ENCODE data around the gene TTC38. TPM values are rescaled to one million over a fixed set of nuclear protein-coding genes. Genes with fewer than 3 reads are reported as not detected.
"Not testable (repeated sequence)": the region's sequence is repeated elsewhere in the genome, so short reads cannot be mapped to it uniquely, and the experiment has no call there.

Gene TTC38
- total RNA-seq, 5 donors from 2014 or later (not counting 1 experiment from before 2014, with no cell fraction given) = 6.8 to 21.6 (median 9.5) TPM

- no peaks in the 10 kb centered on the region for H3K36me3 Mint-ChIP-seq
- ChIA-PET CTCF (no interaction called here), POLR2A (no interaction called here)
- WGBS (ENCODE audit: insufficient coverage) = 17% methylated on average over 109 of the region's 109 CpGs
- H3K27me3 Mint-ChIP-seq = peaks cover 56 to 60% of the 10 kb centered on the region in 2 donors
- DNase-seq (peak in 22 of 35 experiments; percentile 9 to 58 (median 28)), ATAC-seq (replicated peaks in 1 of 4) (peak in 3 of 4 experiments; percentile 30 to 35 (median 32))
- Histone ChIP-seq H3K4me3 (ENCODE audit: control insufficient read depth in 1 of 2, extremely low read depth in 1 of 2, low read length in 1 of 2) (no peak overlapping the region), H3K4me1 (ENCODE audit: control insufficient read depth in 1 of 2, extremely low read depth in 1 of 2, insufficient read depth in 2 of 2, low read length in 2 of 2) (peaks cover 0 to 14% of the 10 kb centered on the region in 2 experiments), H3K9me3 (peaks cover 4% of the 10 kb centered on the region), H3K27ac (ENCODE audit: low read length) (no peak overlapping the region), H3K27me3 (replicated peaks in 1 of 2; ENCODE audit: control insufficient read depth in 2 of 2, extremely low read depth in 1 of 2, insufficient read depth in 2 of 2, low read length in 1 of 2) (peaks cover 2 to 42% of the 10 kb centered on the region in 2 experiments), H3K36me3 (ENCODE audit: control insufficient read depth in 2 of 2, extremely low read depth in 1 of 2, insufficient read depth in 1 of 2, low read length in 1 of 2) (no peaks in the 10 kb centered on the region)
- peaks cover 5 to 15% (median 9%) of the 10 kb centered on the region in 3 donors for H3K4me1 Mint-ChIP-seq
- peak overlapping the region; percentile 6 to 38 (median 17) for H3K4me3 Mint-ChIP-seq
- H3K27ac Mint-ChIP-seq = no peak overlapping the region
- no peaks in the 10 kb centered on the region for H3K9me3 Mint-ChIP-seq
These were observed 5.2 kb upstream of the TTC38 start for GRCh38 chr22:46262449-46263215.

- POLR2A ChIA-PET = no interaction called here
- H3K4me3 Mint-ChIP-seq = peak within 1 kb of the TSS; percentile 17 to 52 (median 43)
- 56% methylated on average over 29 of the region's 30 CpGs for WGBS (ENCODE audit: insufficient coverage)
These were observed 4.6 kb upstream of the TTC38 start, which contains the start of gene PKDREJ for GRCh38 chr22:46263216-46263590. PKDREJ (minus strand) TSS chr22:46263343; CDS start chr22:46263322, 21 bp downstream.

GRCh38 chr22:46264520-46264919 is 3.3 kb upstream of the TTC38 start:
- DNase-seq; H3K9me3 ChIP-seq; H3K4me3 Mint-ChIP-seq; H3K4me3 ChIP-seq (ENCODE audit: control insufficient read depth in 1 of 2, extremely low read depth in 1 of 2, low read length in 1 of 2); H3K9me3 Mint-ChIP-seq; H3K27ac ChIP-seq (ENCODE audit: low read length); CTCF ChIA-PET; ATAC-seq (replicated peaks in 1 of 4); H3K36me3 ChIP-seq (ENCODE audit: control insufficient read depth in 2 of 2, extremely low read depth in 1 of 2, insufficient read depth in 1 of 2, low read length in 1 of 2); H3K36me3 Mint-ChIP-seq; POLR2A ChIA-PET: not testable (repeated sequence)
- Mint-ChIP-seq H3K27me3 (peaks cover 46 to 50% of the 10 kb centered on the region in 2 donors), H3K27ac (peak overlapping the region in 1 of 2 donors; percentile 12), H3K4me1 (peaks cover 11 to 21% (median 15%) of the 10 kb centered on the region in 3 donors)
- 100% methylated on average over 2 of the region's 6 CpGs for WGBS (ENCODE audit: insufficient coverage)
- Histone ChIP-seq H3K4me1 (ENCODE audit: control insufficient read depth in 1 of 2, extremely low read depth in 1 of 2, insufficient read depth in 2 of 2, low read length in 2 of 2) (peaks cover 0 to 29% of the 10 kb centered on the region in 2 experiments), H3K27me3 (replicated peaks in 1 of 2; ENCODE audit: control insufficient read depth in 2 of 2, extremely low read depth in 1 of 2, insufficient read depth in 2 of 2, low read length in 1 of 2) (peaks cover 2 to 39% of the 10 kb centered on the region in 2 experiments)

More at GRCh38 chr22:46263216-46263590, 4.6 kb upstream of the TTC38 start, which contains the start of gene PKDREJ:
- CTCF ChIA-PET = no interaction called here
- no peak within 1 kb of the TSS for H3K4me3 ChIP-seq (ENCODE audit: control insufficient read depth in 1 of 2, extremely low read depth in 1 of 2, low read length in 1 of 2)
- H3K27me3 ChIP-seq (replicated peaks in 1 of 2; ENCODE audit: control insufficient read depth in 2 of 2, extremely low read depth in 1 of 2, insufficient read depth in 2 of 2, low read length in 1 of 2) = peaks cover 2 to 42% of the 10 kb centered on the region in 2 experiments
- no peak within 1 kb of the TSS for H3K27ac Mint-ChIP-seq
- H3K36me3 Mint-ChIP-seq = no peaks in the 10 kb centered on the region
- H3K9me3 Mint-ChIP-seq = no peaks in the 10 kb centered on the region
- no peaks in the 10 kb centered on the region for H3K36me3 ChIP-seq (ENCODE audit: control insufficient read depth in 2 of 2, extremely low read depth in 1 of 2, insufficient read depth in 1 of 2, low read length in 1 of 2)
- DNase-seq (no peak), ATAC-seq (replicated peaks in 1 of 4) (no peak)
- peaks cover 56 to 60% of the 10 kb centered on the region in 2 donors for H3K27me3 Mint-ChIP-seq
- no peak within 1 kb of the TSS for H3K27ac ChIP-seq (ENCODE audit: low read length)
- H3K4me1 ChIP-seq (ENCODE audit: control insufficient read depth in 1 of 2, extremely low read depth in 1 of 2, insufficient read depth in 2 of 2, low read length in 2 of 2) = peaks cover 0 to 16% of the 10 kb centered on the region in 2 experiments
- peaks cover 4% of the 10 kb centered on the region for H3K9me3 ChIP-seq
- H3K4me1 Mint-ChIP-seq = peaks cover 7 to 17% (median 10%) of the 10 kb centered on the region in 3 donors

GRCh38 chr22:46265627-46266026 is 2.2 kb upstream of the TTC38 start:
- WGBS (ENCODE audit: insufficient coverage) = 94% methylated on average over 2 of the region's 4 CpGs
- H3K4me1 Mint-ChIP-seq = peaks cover 15 to 27% (median 20%) of the 10 kb centered on the region in 3 donors
- H3K9me3 ChIP-seq; ATAC-seq (replicated peaks in 1 of 4); H3K36me3 ChIP-seq (ENCODE audit: control insufficient read depth in 2 of 2, extremely low read depth in 1 of 2, insufficient read depth in 1 of 2, low read length in 1 of 2); POLR2A ChIA-PET; H3K27ac Mint-ChIP-seq; H3K9me3 Mint-ChIP-seq; H3K27ac ChIP-seq (ENCODE audit: low read length); H3K4me3 Mint-ChIP-seq; H3K36me3 Mint-ChIP-seq; H3K4me3 ChIP-seq (ENCODE audit: control insufficient read depth in 1 of 2, extremely low read depth in 1 of 2, low read length in 1 of 2); DNase-seq: not testable (repeated sequence)
- CTCF ChIA-PET = interaction anchor here in 1 of 2 donors (0.6 kb wide), 1 partner anchor 922 kb away, joined by 8 read pairs; no protein-coding TSS in a partner anchor
- H3K4me1 ChIP-seq (ENCODE audit: control insufficient read depth in 1 of 2, extremely low read depth in 1 of 2, insufficient read depth in 2 of 2, low read length in 2 of 2) = peaks cover 0 to 36% of the 10 kb centered on the region in 2 experiments
- peaks cover 38 to 39% of the 10 kb centered on the region in 2 donors for H3K27me3 Mint-ChIP-seq
- peaks cover 2 to 34% of the 10 kb centered on the region in 2 experiments for H3K27me3 ChIP-seq (replicated peaks in 1 of 2; ENCODE audit: control insufficient read depth in 2 of 2, extremely low read depth in 1 of 2, insufficient read depth in 2 of 2, low read length in 1 of 2)

GRCh38 chr22:46269564-46269963 is 1.8 kb downstream of the TTC38 start:
- H3K9me3 Mint-ChIP-seq = no peaks in the 10 kb centered on the region
- ChIA-PET CTCF (no interaction called here), POLR2A (no interaction called here)
- Histone ChIP-seq H3K4me3 (ENCODE audit: control insufficient read depth in 1 of 2, extremely low read depth in 1 of 2, low read length in 1 of 2) (no peak overlapping the region), H3K4me1 (ENCODE audit: control insufficient read depth in 1 of 2, extremely low read depth in 1 of 2, insufficient read depth in 2 of 2, low read length in 2 of 2) (peaks cover 0 to 27% of the 10 kb centered on the region in 2 experiments), H3K9me3 (no peaks in the 10 kb centered on the region), H3K27me3 (replicated peaks in 1 of 2; ENCODE audit: control insufficient read depth in 2 of 2, extremely low read depth in 1 of 2, insufficient read depth in 2 of 2, low read length in 1 of 2) (peaks cover 0 to 13% of the 10 kb centered on the region in 2 experiments), H3K36me3 (ENCODE audit: control insufficient read depth in 2 of 2, extremely low read depth in 1 of 2, insufficient read depth in 1 of 2, low read length in 1 of 2) (peaks cover 0 to 7% of the 10 kb centered on the region in 2 donors), H3K27ac (ENCODE audit: low read length) (no peak overlapping the region)
- ATAC-seq (replicated peaks in 1 of 4) (no peak), DNase-seq (no peak)
- H3K4me3 Mint-ChIP-seq = peak overlapping the region; percentile 39 to 95 (median 90)
- WGBS (ENCODE audit: insufficient coverage) = 95% methylated on average over 9 of the region's 11 CpGs
- H3K36me3 Mint-ChIP-seq = peaks cover 3% of the 10 kb centered on the region
- H3K4me1 Mint-ChIP-seq = peaks cover 15 to 18% (median 18%) of the 10 kb centered on the region in 3 donors
- peaks cover 6 to 8% of the 10 kb centered on the region in 2 donors for H3K27me3 Mint-ChIP-seq
- H3K27ac Mint-ChIP-seq = peak overlapping the region in 1 of 2 donors; percentile 31

GRCh38 chr22:46272196-46272595 is 4.4 kb downstream of the TTC38 start:
- Mint-ChIP-seq H3K9me3 (no peaks in the 10 kb centered on the region), H3K4me1 (peaks cover 13 to 19% (median 18%) of the 10 kb centered on the region in 3 donors), H3K36me3 (peaks cover 16% of the 10 kb centered on the region), H3K27ac (no peak overlapping the region), H3K27me3 (no peaks in the 10 kb centered on the region), H3K4me3 (no peak overlapping the region)
- ATAC-seq (replicated peaks in 1 of 4) = no peak
- WGBS (ENCODE audit: insufficient coverage) = 94% methylated on average over 5 of the region's 8 CpGs
- H3K4me1 ChIP-seq (ENCODE audit: control insufficient read depth in 1 of 2, extremely low read depth in 1 of 2, insufficient read depth in 2 of 2, low read length in 2 of 2) = peaks cover 0 to 40% of the 10 kb centered on the region in 2 experiments
- DNase-seq = no peak
- no peak overlapping the region for H3K4me3 ChIP-seq (ENCODE audit: control insufficient read depth in 1 of 2, extremely low read depth in 1 of 2, low read length in 1 of 2)
- no peak overlapping the region for H3K27ac ChIP-seq (ENCODE audit: low read length)
- H3K27me3 ChIP-seq (replicated peaks in 1 of 2; ENCODE audit: control insufficient read depth in 2 of 2, extremely low read depth in 1 of 2, insufficient read depth in 2 of 2, low read length in 1 of 2) = peaks cover 0 to 3% of the 10 kb centered on the region in 2 experiments
- no peaks in the 10 kb centered on the region for H3K9me3 ChIP-seq
- CTCF ChIA-PET = no interaction called here
- POLR2A ChIA-PET = interaction anchor here in 1 of 2 donors (0.6 kb wide), 1 partner anchor 508 kb away, joined by 3 read pairs; no protein-coding TSS in a partner anchor
- H3K36me3 ChIP-seq (ENCODE audit: control insufficient read depth in 2 of 2, extremely low read depth in 1 of 2, insufficient read depth in 1 of 2, low read length in 1 of 2) = peaks cover 0 to 18% of the 10 kb centered on the region in 2 donors
